IPS DF 19.7 (cell line): ENCODE measurements around the gene CUL9.

Source experiments
- DNase-seq: peaks from one replicate; pipeline ENCODE4 v3.0.0-alpha.2; 2013; ENCODE audit warnings: low read depth, low spot score

CUL9 gene

DNA sequence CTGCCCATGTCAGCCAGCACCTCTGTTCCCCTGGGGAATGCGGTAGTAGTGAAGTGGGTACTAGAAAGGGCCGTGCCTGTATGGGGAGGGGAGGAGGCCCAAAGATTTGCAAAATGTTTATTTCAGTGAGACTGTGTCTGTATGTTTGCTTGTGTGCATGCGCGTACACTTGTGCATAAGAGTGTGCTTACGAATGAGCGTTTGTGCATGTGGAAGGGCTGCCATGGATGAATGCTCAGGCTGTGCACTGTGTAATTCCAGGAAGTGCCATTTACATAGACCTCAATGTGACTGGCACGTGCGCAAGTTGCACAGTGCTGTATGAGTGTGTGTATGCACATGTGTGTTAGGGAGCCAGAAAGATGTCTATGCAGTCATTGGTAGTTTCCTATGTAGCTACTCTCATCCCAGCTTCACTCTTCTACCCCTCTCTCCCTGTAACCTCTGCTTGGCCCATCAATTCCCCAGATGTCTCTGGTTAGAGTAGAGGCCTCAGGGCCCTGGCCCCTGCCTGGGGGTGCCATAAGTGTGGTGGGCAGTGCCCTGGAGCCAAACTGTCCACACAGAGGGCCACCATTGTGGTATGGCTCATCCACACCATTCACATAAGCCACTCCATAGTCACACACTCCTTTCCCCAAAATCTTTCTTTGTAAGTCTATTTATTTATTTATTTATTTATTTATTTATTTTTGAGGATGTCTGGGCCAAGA lies 89.3 kb downstream of the CUL9 start:
- no peak for DNase-seq

DNA sequence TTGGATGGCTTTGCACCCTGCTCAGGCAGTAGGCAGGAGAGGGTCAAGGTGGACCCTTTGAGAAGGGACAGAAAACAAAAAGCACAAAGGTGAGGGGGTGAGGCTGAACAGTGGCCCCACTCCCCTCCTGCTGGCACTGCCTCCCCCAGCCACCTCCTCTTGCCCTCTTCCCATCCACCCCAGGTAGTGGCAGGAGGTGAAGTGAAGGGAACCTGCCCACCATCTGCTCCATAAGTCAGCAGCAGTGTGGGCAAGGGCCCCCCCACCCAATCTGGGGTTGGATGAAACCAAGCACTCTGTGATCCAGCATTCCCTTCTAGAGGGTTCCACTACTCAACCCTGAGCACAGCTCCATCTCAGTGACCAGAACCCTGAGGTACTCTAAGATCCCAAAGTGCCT lies 89.9 kb downstream of the CUL9 start:
- DNase-seq: no peak

DNA sequence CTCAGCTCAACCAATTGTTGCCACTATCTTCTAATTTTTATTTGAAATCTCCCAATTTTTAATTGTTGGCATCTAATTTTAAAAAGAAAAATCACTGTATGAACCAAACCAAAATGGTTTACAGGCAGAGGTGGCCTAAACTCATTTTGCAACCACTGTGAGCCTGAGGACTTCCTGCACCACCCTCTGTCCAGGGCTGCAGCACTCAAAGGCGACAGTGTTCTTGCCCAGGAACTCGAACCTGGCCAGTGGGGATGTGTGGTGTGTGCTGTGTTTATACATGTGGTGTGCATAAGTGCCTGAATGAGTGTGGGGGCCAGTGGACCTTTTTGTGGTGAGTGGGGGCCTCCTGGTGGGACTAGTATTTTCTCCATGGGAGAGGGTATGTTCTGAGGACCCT lies 91.7 kb downstream of the CUL9 start:
- no peak for DNase-seq
